ENCODE measurements around the gene ASXL2.
A peak's percentile ranks its signal among the peaks of the same experiment; 100 is the strongest.

Gene ASXL2

GRCh38 chr2:25744055-25744454, 134.2 kb downstream of the ASXL2 start:
- ChIA-PET POLR2A (no interaction called here), CTCF (interaction anchor here (1.3 to 1.6 kb wide), 2 partner anchors 17 to 25 kb away, joined by 3 to 4 read pairs; no protein-coding TSS in a partner anchor)
- no peak for DNase-seq (ENCODE audit: extremely low spot score)
- TF ChIP-seq CTCF (IDR thresholded peaks at IDR 0.05; ENCODE audit: control extremely low read depth, extremely low read depth, low read depth, missing control alignments), result no peak

- CTCF ChIA-PET, result interaction anchor here (1.0 to 1.6 kb wide), 5 partner anchors 10 to 109 kb away, joined by 3 to 4 read pairs (median 3); no protein-coding TSS in a partner anchor
Measured at GRCh38 chr2:25743132-25743830, 135.0 kb downstream of the ASXL2 start.

DNA sequence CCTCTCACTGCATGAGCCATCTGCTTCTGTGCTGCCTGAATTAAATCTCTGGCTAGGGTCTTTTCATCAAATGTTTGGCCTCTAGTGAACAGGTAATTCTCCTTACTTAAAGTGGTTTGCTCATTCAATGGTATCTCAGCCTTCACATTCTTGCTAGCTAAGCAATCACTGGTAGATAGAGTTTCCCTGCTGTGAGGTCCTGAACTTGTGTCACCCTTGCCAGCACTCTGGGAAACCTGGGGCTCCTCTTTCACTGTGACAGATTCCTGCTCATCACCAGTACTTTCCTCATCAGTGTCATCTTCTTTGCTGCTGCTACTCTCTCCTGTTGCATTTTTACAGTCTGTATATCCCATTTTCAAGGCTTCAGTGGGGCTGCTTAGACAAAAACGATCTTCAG, 135.8 kb downstream of the ASXL2 start:
- TF ChIP-seq CTCF (IDR thresholded peaks at IDR 0.05; ENCODE audit: control extremely low read depth, extremely low read depth, low read depth, missing control alignments), result no peak
- DNase-seq (ENCODE audit: extremely low spot score), result no peak
- ChIA-PET POLR2A (no interaction called here), CTCF (interaction anchor here (1.0 to 1.6 kb wide), 4 partner anchors 9 to 110 kb away, joined by 3 to 4 read pairs (median 4); no protein-coding TSS in a partner anchor)

More at GRCh38 chr2:25743132-25743830, 135.0 kb downstream of the ASXL2 start:
- peak; percentile 38 for DNase-seq (ENCODE audit: extremely low spot score)
- POLR2A ChIA-PET, result no interaction called here
- TF ChIP-seq CTCF (IDR thresholded peaks at IDR 0.05; ENCODE audit: control extremely low read depth, extremely low read depth, low read depth, missing control alignments), result no peak

- TF ChIP-seq CTCF (IDR thresholded peaks at IDR 0.05; ENCODE audit: control extremely low read depth, extremely low read depth, low read depth, missing control alignments), result no peak
- DNase-seq (ENCODE audit: extremely low spot score), result no peak
- POLR2A ChIA-PET, result no interaction called here
- CTCF ChIA-PET, result no interaction called here
Measured at GRCh38 chr2:25740810-25741381, 137.4 kb downstream of the ASXL2 start.

DNA sequence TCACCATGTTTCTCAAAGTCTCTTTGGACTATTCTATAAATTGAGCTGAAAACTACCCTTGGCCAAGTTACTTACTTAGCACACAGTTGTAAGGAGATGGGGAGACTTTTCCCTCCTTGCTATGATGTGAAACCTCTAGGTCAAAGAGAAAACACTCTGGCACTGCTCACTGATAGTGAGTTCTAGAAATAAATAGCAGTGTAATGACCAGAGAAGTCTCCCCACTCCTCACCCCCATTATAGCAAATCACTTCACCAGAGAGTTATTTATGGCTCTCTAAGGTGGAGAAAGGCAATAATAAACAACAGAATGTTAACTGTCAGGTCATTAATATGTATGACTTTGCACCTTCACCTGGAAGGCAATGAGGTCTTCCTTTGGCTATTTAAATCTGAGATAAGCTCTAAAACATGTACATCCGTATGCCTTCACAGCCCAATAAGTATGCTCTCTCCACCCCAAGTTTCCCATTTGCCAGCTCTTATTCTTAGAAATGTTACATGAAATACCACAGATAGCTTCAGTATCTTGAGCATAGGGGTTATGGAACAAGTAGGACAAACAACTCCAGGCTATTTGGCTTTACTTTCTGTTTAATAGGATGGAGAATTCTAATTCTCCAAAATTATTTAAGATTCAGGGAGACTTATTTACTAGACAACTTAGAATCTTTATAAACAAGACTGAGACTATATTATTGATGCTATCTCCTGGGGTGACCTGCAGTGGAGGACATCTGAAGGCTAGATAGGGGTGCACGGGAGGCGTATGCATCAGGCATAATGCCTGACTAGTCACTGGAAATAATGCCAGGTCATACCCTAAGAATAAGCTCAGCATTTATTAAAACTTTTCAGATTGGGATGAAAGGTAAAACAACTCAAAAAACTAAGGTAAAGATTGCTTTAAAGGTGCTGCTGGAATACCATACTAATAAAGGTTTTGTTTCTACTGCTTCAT, 139.6 kb downstream of the ASXL2 start:
- ChIA-PET POLR2A (no interaction called here), CTCF (interaction anchor here (1.0 to 1.2 kb wide), 3 partner anchors 10 to 29 kb away, joined by 3 to 4 read pairs (median 3); no protein-coding TSS in a partner anchor)
- DNase-seq (ENCODE audit: extremely low spot score), result no peak
- TF ChIP-seq CTCF (IDR thresholded peaks at IDR 0.05; ENCODE audit: control extremely low read depth, extremely low read depth, low read depth, missing control alignments), result no peak

- TF ChIP-seq CTCF (IDR thresholded peaks at IDR 0.05; ENCODE audit: control extremely low read depth, extremely low read depth, low read depth, missing control alignments), result no peak
- no peak for DNase-seq (ENCODE audit: extremely low spot score)
- ChIA-PET POLR2A (no interaction called here), CTCF (interaction anchor here (0.9 kb wide), 1 partner anchor 12 kb away, joined by 3 read pairs; no protein-coding TSS in a partner anchor)
Measured at GRCh38 chr2:25736899-25737515, 141.3 kb downstream of the ASXL2 start.

Data from GM10248 (cell line).